Thyroid gland (tissue), 4 donors: Measurements from ENCODE around the gene PILRA. TPM values are rescaled to one million over a fixed set of nuclear protein-coding genes. Genes with fewer than 3 reads are reported as not detected.

Experiments
- DNase-seq, 2 donors: peaks; one replicate each; pipeline ENCODE4 v3.0.0-alpha.2; 2019
- H3K27ac ChIP-seq, 3 donors: fragments of 200-600 bp; sonication (generic); 1 replicate in 2 of 3; 2 replicates in 1 of 3; pipeline ENCODE4 v1.5.1; 2016 to 2019; ENCODE audit warnings: mild to moderate bottlenecking in 1 of 3, moderate library complexity in 1 of 3
- H3K27me3 ChIP-seq: fragments of 200-600 bp; sonication (generic); one replicate; pipeline ENCODE4 v1.5.1; 2019
- H3K36me3 ChIP-seq, 2 donors: fragments of 200-600 bp; sonication (generic); one replicate each; pipeline ENCODE4 v1.5.1; 2016 to 2019
- H3K4me1 ChIP-seq, 2 donors: fragments of 200-600 bp; sonication (generic); one replicate each; pipeline ENCODE4 v1.5.1; 2017 to 2019
- H3K4me3 ChIP-seq, 3 donors: fragments of 200-600 bp; sonication (generic); replicated peaks in 1 of 3; 1 replicate in 2 of 3; 2 replicates in 1 of 3; pipeline ENCODE4 v1.5.1; 2016; ENCODE audit warnings: mild to moderate bottlenecking in 1 of 3
- H3K9me3 ChIP-seq: fragments of 200-600 bp; sonication (generic); one replicate; pipeline ENCODE4 v1.5.1; 2017
- POLR2A ChIP-seq, 2 donors: fragments of 450-650 bp; IDR thresholded peaks; one replicate each; pipeline ENCODE4 v1.6.1; 2017; ENCODE audit warnings: antibody characterized with exemption in 2 of 2, mild to moderate bottlenecking in 2 of 2, moderate library complexity in 1 of 2
- WGBS, 2 donors: methylation state at CpG; one replicate each; pipeline ENCODE4 v1.1.5; 2017; 5-methylcytosine and 5-hydroxymethylcytosine counted together
- intact Hi-C: fragments of 100-400 bp; cut with DNase I; formaldehyde crosslinking; loops from one replicate; pipeline ENCODE4 v1.15.1; 2023
- total RNA-seq, 4 donors: library from RNA; depleted of rRNA; stranded (reverse); fragments of >200 nt; gene quantifications; one replicate each; pipeline ENCODE4 v1.2.3, GENCODE V29; 2016
- TF ChIP-seq, protein P1 (sequence below), 6 experiments: fragments of 200-600 bp in 3 of 6; fragments of 450-650 bp in 3 of 6; sonication (generic) in 3 of 6; IDR thresholded peaks; one replicate each; pipeline ENCODE4 v1.5.1; 2016 to 2019; ENCODE audit warnings: antibody characterized with exemption in 6 of 6, mild to moderate bottlenecking in 2 of 6, inconsistent platforms in 1 of 6, moderate library complexity in 1 of 6

The PILRA gene
- total RNA-seq, 4 donors from 2014 or later: 2.4 to 6.4 (median 4.4) TPM

DNA sequence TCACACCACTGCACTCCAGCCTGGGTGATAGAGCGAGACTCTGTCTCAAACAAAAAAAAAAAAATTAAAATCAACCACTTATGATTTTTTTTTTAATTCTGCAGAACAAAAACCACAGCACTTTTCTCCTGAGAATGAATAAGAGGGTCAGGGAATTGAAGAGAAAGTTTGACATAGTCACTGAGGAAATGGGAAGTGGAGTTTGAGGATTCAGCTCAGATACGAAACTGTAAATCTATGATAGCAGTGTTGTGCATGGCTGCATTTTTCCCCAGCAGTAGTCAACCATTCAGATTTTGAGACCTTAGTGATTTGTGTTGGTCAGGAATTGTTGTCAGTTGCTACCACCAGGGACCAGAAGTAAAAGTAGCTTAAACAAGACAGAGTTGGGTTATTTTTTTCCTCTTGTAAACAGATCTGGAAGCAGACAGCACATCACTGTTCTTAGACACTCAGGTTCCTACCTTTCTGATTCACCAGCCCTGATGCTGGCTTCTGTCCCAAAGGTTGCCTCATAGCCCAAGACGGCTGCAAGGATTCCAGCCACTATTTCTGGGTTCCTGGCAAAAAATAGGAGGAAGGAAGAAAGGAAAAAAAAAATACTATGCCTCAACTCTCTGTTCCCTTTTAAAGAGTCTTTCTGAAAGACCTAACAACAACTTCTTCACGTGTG lies 20.1 kb downstream of the PILRA start:
- Histone ChIP-seq H3K27me3 (no peaks in the 10 kb centered on the region), H3K9me3 (no peaks in the 10 kb centered on the region), H3K4me3 (no peak overlapping the region), H3K4me1 (no peaks in the 10 kb centered on the region), H3K36me3 (no peaks in the 10 kb centered on the region), H3K27ac (no peak overlapping the region)
- intact Hi-C loops: no loop called here
- WGBS, 2 donors: 75 to 77% methylated on average over 4 of the region's 4 CpGs
- no peak for DNase-seq
- TF ChIP-seq, protein P1, sequence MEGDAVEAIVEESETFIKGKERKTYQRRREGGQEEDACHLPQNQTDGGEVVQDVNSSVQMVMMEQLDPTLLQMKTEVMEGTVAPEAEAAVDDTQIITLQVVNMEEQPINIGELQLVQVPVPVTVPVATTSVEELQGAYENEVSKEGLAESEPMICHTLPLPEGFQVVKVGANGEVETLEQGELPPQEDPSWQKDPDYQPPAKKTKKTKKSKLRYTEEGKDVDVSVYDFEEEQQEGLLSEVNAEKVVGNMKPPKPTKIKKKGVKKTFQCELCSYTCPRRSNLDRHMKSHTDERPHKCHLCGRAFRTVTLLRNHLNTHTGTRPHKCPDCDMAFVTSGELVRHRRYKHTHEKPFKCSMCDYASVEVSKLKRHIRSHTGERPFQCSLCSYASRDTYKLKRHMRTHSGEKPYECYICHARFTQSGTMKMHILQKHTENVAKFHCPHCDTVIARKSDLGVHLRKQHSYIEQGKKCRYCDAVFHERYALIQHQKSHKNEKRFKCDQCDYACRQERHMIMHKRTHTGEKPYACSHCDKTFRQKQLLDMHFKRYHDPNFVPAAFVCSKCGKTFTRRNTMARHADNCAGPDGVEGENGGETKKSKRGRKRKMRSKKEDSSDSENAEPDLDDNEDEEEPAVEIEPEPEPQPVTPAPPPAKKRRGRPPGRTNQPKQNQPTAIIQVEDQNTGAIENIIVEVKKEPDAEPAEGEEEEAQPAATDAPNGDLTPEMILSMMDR (IDR thresholded peaks at IDR 0.05): no peak
- TF ChIP-seq POLR2A (IDR thresholded peaks at IDR 0.05): no peak

DNA sequence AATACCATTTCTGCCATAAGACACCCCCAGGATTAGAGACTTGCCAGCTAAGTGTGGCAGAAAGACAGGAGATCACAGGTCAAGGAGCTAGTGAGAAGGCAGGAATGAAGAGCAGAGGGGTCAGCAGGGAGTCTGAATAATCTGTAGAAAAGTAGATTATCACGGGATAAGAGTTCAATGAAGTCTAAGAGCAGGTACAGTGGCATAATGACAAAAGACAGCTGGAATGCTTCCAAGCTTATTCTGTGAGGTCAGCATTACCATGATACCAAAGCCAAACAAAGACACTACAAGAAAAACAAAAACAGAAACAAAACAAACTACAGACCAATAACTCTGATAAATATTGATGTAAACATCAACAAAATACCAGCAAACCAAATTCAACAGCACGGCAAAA lies 20.8 kb downstream of the PILRA start:
- Histone ChIP-seq H3K36me3 (no peaks in the 10 kb centered on the region), H3K27me3 (no peaks in the 10 kb centered on the region), H3K4me1 (no peaks in the 10 kb centered on the region), H3K9me3 (no peaks in the 10 kb centered on the region), H3K4me3 (no peak overlapping the region), H3K27ac (no peak overlapping the region)
- no peak for DNase-seq
- no peak for TF ChIP-seq POLR2A (IDR thresholded peaks at IDR 0.05)
- TF ChIP-seq, protein P1 (IDR thresholded peaks at IDR 0.05): no peak
- 68 to 73% methylated on average over 2 of the region's 2 CpGs for WGBS, 2 donors
- intact Hi-C loops: no loop called here

DNA sequence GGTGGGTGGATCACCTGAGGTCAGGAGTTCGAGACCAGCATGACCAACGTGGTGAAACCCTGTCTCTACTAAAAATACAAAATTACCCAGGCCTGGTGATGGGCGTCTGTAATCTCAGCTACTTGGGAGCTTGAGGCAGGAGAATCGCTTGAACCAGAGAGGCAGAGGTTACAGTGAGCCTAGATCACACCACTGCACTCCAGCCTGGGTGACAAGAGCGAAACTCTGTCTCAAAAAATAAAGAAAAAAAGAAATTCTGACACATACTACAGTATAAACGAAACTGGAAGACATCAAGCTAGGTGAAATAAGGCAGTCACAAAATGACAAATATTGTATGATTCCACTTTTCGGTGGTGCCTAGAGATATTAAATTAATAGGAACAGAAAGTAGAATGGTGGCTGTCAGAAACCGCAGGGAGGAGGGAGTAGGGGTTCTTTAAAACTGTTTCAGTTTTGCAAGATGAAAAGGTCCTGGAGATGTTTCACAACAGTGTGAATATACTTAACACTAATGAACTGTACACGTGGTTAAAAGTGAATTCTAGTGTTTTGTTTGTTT lies 23.2 kb downstream of the PILRA start:
- DNase-seq: no peak
- TF ChIP-seq POLR2A (IDR thresholded peaks at IDR 0.05): no peak
- TF ChIP-seq, protein P1 (IDR thresholded peaks at IDR 0.05): no peak
- H3K4me1 ChIP-seq: no peaks in the 10 kb centered on the region
- intact Hi-C loops: no loop called here
- H3K4me3 ChIP-seq: no peak overlapping the region
- whole genome bisulfite sequencing, 2 donors: 79 to 81% methylated on average over 9 of the region's 9 CpGs
- no peaks in the 10 kb centered on the region for H3K9me3 ChIP-seq
- no peaks in the 10 kb centered on the region for H3K27me3 ChIP-seq
- H3K36me3 ChIP-seq: no peaks in the 10 kb centered on the region
- H3K27ac ChIP-seq: no peak overlapping the region

DNA sequence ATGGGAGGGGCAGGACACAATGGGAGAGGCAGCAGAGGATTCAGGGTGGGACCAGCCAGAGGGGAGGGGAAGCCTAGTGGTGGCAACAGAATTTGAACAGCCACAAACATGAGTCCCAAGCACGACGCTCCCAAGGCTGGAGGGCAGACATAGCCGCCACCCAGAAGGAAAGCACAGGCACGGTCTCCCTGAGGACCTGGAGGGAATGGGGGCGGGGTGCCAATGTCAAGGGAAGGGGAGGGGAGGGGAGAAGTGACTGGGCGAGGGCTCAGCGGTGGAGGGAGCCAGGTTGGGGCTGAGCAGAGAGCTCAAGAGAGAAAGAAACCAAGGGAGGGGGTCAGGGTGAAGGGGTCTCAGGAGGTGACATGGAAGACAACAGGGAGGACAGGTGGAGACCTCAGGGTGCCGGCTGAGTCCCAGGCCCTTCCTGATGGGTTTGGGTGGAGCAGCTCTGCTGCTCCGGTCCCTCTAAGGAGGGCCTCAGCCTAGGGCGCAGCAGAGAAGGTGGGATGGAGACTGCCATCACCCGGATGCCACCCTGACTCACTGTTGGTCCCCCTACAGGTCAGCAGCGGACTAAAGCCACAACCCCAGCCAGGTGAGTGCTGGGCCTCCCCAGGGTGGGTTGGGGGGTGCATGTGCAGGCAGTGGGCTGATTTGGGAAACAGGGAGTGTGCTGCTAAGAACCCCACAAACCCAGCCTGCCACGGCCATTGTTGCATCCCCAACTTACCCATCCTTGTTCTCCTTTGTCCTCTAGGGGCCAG lies 24.2 kb downstream of the PILRA start:
- no peak overlapping the region for H3K27ac ChIP-seq
- no peak for DNase-seq
- 58 to 64% methylated on average over 11 to 12 of the region's 13 CpGs for WGBS, 2 donors
- H3K27me3 ChIP-seq: no peaks in the 10 kb centered on the region
- no peaks in the 10 kb centered on the region for H3K36me3 ChIP-seq
- intact Hi-C loops: no loop called here
- H3K9me3 ChIP-seq: no peaks in the 10 kb centered on the region
- H3K4me3 ChIP-seq: no peak overlapping the region
- TF ChIP-seq POLR2A (IDR thresholded peaks at IDR 0.05): no peak
- TF ChIP-seq, protein P1 (IDR thresholded peaks at IDR 0.05): no peak
- no peaks in the 10 kb centered on the region for H3K4me1 ChIP-seq

DNA sequence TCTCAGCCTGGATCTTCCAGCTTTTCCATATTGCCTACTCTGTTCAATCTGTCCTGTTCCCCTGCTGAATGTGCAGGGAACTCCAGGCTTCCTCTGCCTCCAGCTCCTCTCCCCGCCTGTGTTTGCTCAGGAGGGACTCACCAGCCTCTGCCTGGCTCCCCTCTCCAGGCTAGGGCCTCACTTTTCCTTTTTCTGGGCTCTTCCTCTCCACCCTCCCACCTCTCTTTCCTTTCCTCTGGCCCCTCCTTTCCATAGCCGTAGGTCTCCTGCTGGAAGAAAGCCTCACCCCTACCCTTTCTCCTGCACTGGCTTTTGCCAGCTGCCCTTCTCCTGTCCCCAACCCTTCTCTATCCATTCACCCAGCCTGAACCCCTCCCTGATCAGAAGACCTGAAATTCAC lies 25.0 kb downstream of the PILRA start:
- Histone ChIP-seq H3K4me1 (no peaks in the 10 kb centered on the region), H3K4me3 (no peak overlapping the region), H3K27me3 (no peaks in the 10 kb centered on the region), H3K27ac (no peak overlapping the region), H3K36me3 (no peaks in the 10 kb centered on the region), H3K9me3 (no peaks in the 10 kb centered on the region)
- 47 to 48% methylated on average over 2 of the region's 2 CpGs for WGBS, 2 donors
- TF ChIP-seq, protein P1 (IDR thresholded peaks at IDR 0.05): no peak
- TF ChIP-seq POLR2A (IDR thresholded peaks at IDR 0.05): no peak
- intact Hi-C loops: no loop called here
- no peak for DNase-seq
